Mammary epithelial cell (primary cell): Measurements from ENCODE around the gene ZNF664.

Experiments used
- CTCF ChIP-seq, 2 donors: IDR thresholded peaks in 1 of 2; conservative IDR thresholded peaks in 1 of 2; 2 replicates each; pipeline ENCODE4 v1.5.1; 2011 to 2012; ENCODE audit warnings: inconsistent platforms in 2 of 2, low read length in 2 of 2, mild to moderate bottlenecking in 2 of 2, control low read depth in 1 of 2, low read depth in 1 of 2; ENCODE audit not compliant: insufficient read depth in 1 of 2; ENCODE audit errors: extremely low read depth in 1 of 2
- EZH2 ChIP-seq: IDR thresholded peaks from 2 replicates; pipeline ENCODE4 v1.6.1; 2012; ENCODE audit warnings: low read length, inconsistent platforms, borderline replicate concordance

GRCh38 chr12:124002021-124002644 is 29.1 kb downstream of the ZNF664 start:
- TF ChIP-seq CTCF (conservative IDR thresholded peaks at IDR 0.05 in 1 of 2, IDR thresholded peaks at IDR 0.05 in 1 of 2; ENCODE audit: extremely low read depth in 1 of 2, insufficient read depth in 1 of 2, low read depth in 1 of 2, low read length in 2 of 2) (no peak), EZH2 (no peak)
